ENCODE results near the gene AZI2. TPM values are rescaled to one million over a fixed set of nuclear protein-coding genes. Genes with fewer than 3 reads are reported as not detected.

Gene AZI2
- total RNA-seq, 2 experiments from 2014 or later: 63.3 to 68.1 TPM

GRCh38 chr3:28328188-28329151, 20.2 kb downstream of the AZI2 start:
- H3K27ac Mint-ChIP-seq: peak overlapping the region; percentile 68
- no peaks in the 10 kb centered on the region for H3K27me3 Mint-ChIP-seq
- H3K9me3 Mint-ChIP-seq (ENCODE audit: low read depth): no peaks in the 10 kb centered on the region
- DNase-seq: no peak
- CTCF ChIA-PET: interaction anchor here (0.8 to 6.7 kb wide), 11 partner anchors 9 to 633 kb away, joined by 3 to 82 read pairs (median 7); partner anchors contain the start of genes AZI2, EOMES and ZCWPW2
- no peak for ATAC-seq
- H3K4me1 Mint-ChIP-seq: peaks cover 48% of the 10 kb centered on the region
- peaks cover 36% of the 10 kb centered on the region for H3K36me3 Mint-ChIP-seq
- H3K4me3 Mint-ChIP-seq: no peak overlapping the region

- Mint-ChIP-seq H3K4me3 (peak overlapping the region; percentile 13), H3K27me3 (no peaks in the 10 kb centered on the region), H3K36me3 (peaks cover 40% of the 10 kb centered on the region), H3K27ac (peak overlapping the region; percentile 78), H3K9me3 (ENCODE audit: low read depth) (no peaks in the 10 kb centered on the region), H3K4me1 (peaks cover 53% of the 10 kb centered on the region)
- ATAC-seq (peak; percentile 91), DNase-seq (peak; percentile 83)
- CTCF ChIA-PET: interaction anchor here (0.7 to 6.7 kb wide), 12 partner anchors 9 to 614 kb away, joined by 3 to 82 read pairs (median 4); partner anchors contain the start of genes AZI2, EOMES and ZCWPW2
Observed at GRCh38 chr3:28326458-28326926, 22.1 kb downstream of the AZI2 start.

GRCh38 chr3:28322464-28322863, 26.2 kb downstream of the AZI2 start:
- Mint-ChIP-seq H3K9me3 (ENCODE audit: low read depth) (no peaks in the 10 kb centered on the region), H3K27me3 (no peaks in the 10 kb centered on the region), H3K4me3 (no peak overlapping the region), H3K36me3 (peaks cover 50% of the 10 kb centered on the region), H3K27ac (no peak overlapping the region), H3K4me1 (peaks cover 49% of the 10 kb centered on the region)
- DNase-seq (no peak), ATAC-seq (no peak)
- CTCF ChIA-PET: interaction anchor here (0.7 to 3.7 kb wide), 3 partner anchors 26 to 835 kb away, joined by 3 to 18 read pairs (median 3); partner anchors contain the start of genes AZI2 and ZCWPW2

GRCh38 chr3:28320981-28321380, 27.6 kb downstream of the AZI2 start:
- CTCF ChIA-PET: interaction anchor here (2.4 to 3.7 kb wide), 2 partner anchors 15 to 609 kb away, joined by 6 to 18 read pairs; no protein-coding TSS in a partner anchor

GRCh38 chr3:28317438-28318022, 31.1 kb downstream of the AZI2 start:
- Mint-ChIP-seq H3K27ac (no peak overlapping the region), H3K27me3 (no peaks in the 10 kb centered on the region), H3K36me3 (peaks cover 27% of the 10 kb centered on the region), H3K9me3 (ENCODE audit: low read depth) (no peaks in the 10 kb centered on the region), H3K4me3 (no peak overlapping the region), H3K4me1 (peaks cover 27% of the 10 kb centered on the region)
- DNase-seq (peak; percentile 50), ATAC-seq (peak; percentile 98)
- CTCF ChIA-PET: interaction anchor here (0.7 to 1.7 kb wide), 14 partner anchors 9 to 605 kb away, joined by 3 to 15 read pairs (median 5); partner anchors contain the start of genes AZI2, EOMES and ZCWPW2

More at GRCh38 chr3:28320981-28321380, 27.6 kb downstream of the AZI2 start:
- no peaks in the 10 kb centered on the region for H3K9me3 Mint-ChIP-seq (ENCODE audit: low read depth)
- DNase-seq: no peak
- no peak for ATAC-seq
- no peak overlapping the region for H3K4me3 Mint-ChIP-seq
- H3K4me1 Mint-ChIP-seq: peaks cover 37% of the 10 kb centered on the region
- peak overlapping the region; percentile 51 for H3K27ac Mint-ChIP-seq
- peaks cover 50% of the 10 kb centered on the region for H3K36me3 Mint-ChIP-seq
- no peaks in the 10 kb centered on the region for H3K27me3 Mint-ChIP-seq

GRCh38 chr3:28316226-28316625, 32.4 kb downstream of the AZI2 start:
- Mint-ChIP-seq H3K4me3 (no peak overlapping the region), H3K27me3 (no peaks in the 10 kb centered on the region), H3K27ac (no peak overlapping the region), H3K4me1 (peaks cover 21% of the 10 kb centered on the region), H3K9me3 (ENCODE audit: low read depth) (no peaks in the 10 kb centered on the region), H3K36me3 (peaks cover 21% of the 10 kb centered on the region)
- ATAC-seq (no peak), DNase-seq (no peak)
- CTCF ChIA-PET: no interaction called here

GRCh38 chr3:28315711-28316110, 32.9 kb downstream of the AZI2 start:
- Mint-ChIP-seq H3K4me3 (no peak overlapping the region), H3K9me3 (ENCODE audit: low read depth) (no peaks in the 10 kb centered on the region), H3K4me1 (peaks cover 15% of the 10 kb centered on the region), H3K27ac (no peak overlapping the region), H3K36me3 (peaks cover 16% of the 10 kb centered on the region), H3K27me3 (no peaks in the 10 kb centered on the region)
- ATAC-seq (no peak), DNase-seq (no peak)
- CTCF ChIA-PET: no interaction called here

GRCh38 chr3:28308196-28308595, 40.4 kb downstream of the AZI2 start:
- no peak for ATAC-seq
- no peak for DNase-seq
- Mint-ChIP-seq H3K36me3 (peaks cover 32% of the 10 kb centered on the region), H3K27ac (no peak overlapping the region), H3K4me1 (peaks cover 13% of the 10 kb centered on the region), H3K9me3 (ENCODE audit: low read depth) (no peaks in the 10 kb centered on the region), H3K4me3 (no peak overlapping the region), H3K27me3 (no peaks in the 10 kb centered on the region)
- CTCF ChIA-PET: interaction anchor here (0.8 to 1.4 kb wide), 3 partner anchors 9 to 596 kb away, joined by 3 to 4 read pairs (median 4); no protein-coding TSS in a partner anchor

GRCh38 chr3:28301688-28302087, 46.9 kb downstream of the AZI2 start:
- Mint-ChIP-seq H3K4me1 (peaks cover 7% of the 10 kb centered on the region), H3K4me3 (no peak overlapping the region), H3K27ac (no peak overlapping the region), H3K36me3 (peaks cover 21% of the 10 kb centered on the region), H3K9me3 (ENCODE audit: low read depth) (no peaks in the 10 kb centered on the region), H3K27me3 (no peaks in the 10 kb centered on the region)
- CTCF ChIA-PET: no interaction called here
- DNase-seq: no peak
- no peak for ATAC-seq

- H3K27me3 Mint-ChIP-seq: no peaks in the 10 kb centered on the region
- H3K9me3 Mint-ChIP-seq (ENCODE audit: low read depth): no peaks in the 10 kb centered on the region
- H3K27ac Mint-ChIP-seq: no peak overlapping the region
- H3K36me3 Mint-ChIP-seq: peaks cover 14% of the 10 kb centered on the region
- no peak for ATAC-seq
- H3K4me1 Mint-ChIP-seq: peaks cover 7% of the 10 kb centered on the region
- CTCF ChIA-PET: no interaction called here
- no peak for DNase-seq
- no peak overlapping the region for H3K4me3 Mint-ChIP-seq
Observed at GRCh38 chr3:28300345-28300962, 48.2 kb downstream of the AZI2 start.

- Mint-ChIP-seq H3K4me3 (no peak overlapping the region), H3K27ac (no peak overlapping the region), H3K9me3 (ENCODE audit: low read depth) (no peaks in the 10 kb centered on the region), H3K36me3 (peaks cover 9% of the 10 kb centered on the region), H3K27me3 (no peaks in the 10 kb centered on the region), H3K4me1 (peaks cover 12% of the 10 kb centered on the region)
- ATAC-seq: no peak
- CTCF ChIA-PET: no interaction called here
- no peak for DNase-seq
Observed at GRCh38 chr3:28299705-28300104, 48.9 kb downstream of the AZI2 start.

GRCh38 chr3:28295898-28296490, 52.6 kb downstream of the AZI2 start:
- Mint-ChIP-seq H3K36me3 (peaks cover 18% of the 10 kb centered on the region), H3K4me1 (peaks cover 19% of the 10 kb centered on the region), H3K27ac (peak overlapping the region; percentile 78), H3K9me3 (ENCODE audit: low read depth) (no peaks in the 10 kb centered on the region), H3K27me3 (no peaks in the 10 kb centered on the region), H3K4me3 (peak overlapping the region; percentile 59)
- CTCF ChIA-PET: interaction anchor here (0.8 to 2.2 kb wide), 3 partner anchors 9 to 583 kb away, joined by 3 to 8 read pairs (median 3); no protein-coding TSS in a partner anchor
- ATAC-seq: peak; percentile 60
- DNase-seq: no peak
